Measurements from ENCODE around the gene ESPNL.

ESPNL gene

DNA sequence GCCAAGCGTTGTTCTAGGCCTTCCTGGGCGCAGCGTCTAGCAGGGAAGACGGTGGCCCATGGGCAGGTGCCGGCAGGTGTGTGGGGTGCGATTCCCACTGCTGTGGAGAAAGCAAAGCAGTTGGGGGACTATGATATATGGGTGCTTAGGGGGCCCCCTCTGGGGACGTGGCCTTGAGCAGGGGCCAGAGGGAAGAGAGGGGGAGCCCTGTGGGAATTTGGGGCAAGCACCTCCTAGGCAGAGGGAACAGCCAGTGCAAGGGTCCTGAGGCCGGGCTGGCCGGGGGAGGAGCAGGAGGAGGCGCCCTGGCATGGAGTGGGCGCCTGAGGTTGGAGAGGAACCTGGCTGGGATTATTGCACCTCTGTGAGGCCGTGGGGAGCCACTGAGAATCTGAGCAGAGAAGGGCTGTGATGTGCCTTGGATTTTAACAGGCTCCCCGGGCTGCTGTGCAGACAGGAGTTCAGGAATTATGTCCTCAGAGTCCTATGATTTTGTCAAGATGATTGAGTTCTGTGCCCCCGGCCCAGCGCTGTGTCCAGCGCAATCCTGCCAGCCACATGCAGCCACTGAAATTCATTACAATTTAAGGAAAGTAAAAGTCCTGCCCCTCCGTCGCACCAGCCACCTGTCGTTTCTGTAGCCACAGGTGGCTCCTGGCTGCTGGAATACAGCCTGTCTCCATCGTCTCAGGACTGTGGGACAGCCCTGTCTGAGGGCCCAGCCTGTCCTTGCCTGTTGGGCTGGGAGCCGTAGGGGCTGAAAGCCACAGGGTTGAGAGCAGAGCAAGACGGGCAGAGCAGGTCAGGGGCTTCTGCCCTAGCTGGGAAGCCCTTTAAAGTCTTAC, 29.2 kb downstream of the ESPNL start:
- no peak overlapping the region for H3K4me3 ChIP-seq (ENCODE audit: control insufficient read depth, low read depth, low read length)
- TF ChIP-seq, protein P1, sequence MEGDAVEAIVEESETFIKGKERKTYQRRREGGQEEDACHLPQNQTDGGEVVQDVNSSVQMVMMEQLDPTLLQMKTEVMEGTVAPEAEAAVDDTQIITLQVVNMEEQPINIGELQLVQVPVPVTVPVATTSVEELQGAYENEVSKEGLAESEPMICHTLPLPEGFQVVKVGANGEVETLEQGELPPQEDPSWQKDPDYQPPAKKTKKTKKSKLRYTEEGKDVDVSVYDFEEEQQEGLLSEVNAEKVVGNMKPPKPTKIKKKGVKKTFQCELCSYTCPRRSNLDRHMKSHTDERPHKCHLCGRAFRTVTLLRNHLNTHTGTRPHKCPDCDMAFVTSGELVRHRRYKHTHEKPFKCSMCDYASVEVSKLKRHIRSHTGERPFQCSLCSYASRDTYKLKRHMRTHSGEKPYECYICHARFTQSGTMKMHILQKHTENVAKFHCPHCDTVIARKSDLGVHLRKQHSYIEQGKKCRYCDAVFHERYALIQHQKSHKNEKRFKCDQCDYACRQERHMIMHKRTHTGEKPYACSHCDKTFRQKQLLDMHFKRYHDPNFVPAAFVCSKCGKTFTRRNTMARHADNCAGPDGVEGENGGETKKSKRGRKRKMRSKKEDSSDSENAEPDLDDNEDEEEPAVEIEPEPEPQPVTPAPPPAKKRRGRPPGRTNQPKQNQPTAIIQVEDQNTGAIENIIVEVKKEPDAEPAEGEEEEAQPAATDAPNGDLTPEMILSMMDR (conservative IDR thresholded peaks at IDR 0.05; ENCODE audit: control insufficient read depth, insufficient read depth, low read depth, low read length) = no peak
- DNase-seq (ENCODE audit: low read depth) = no peak

DNA sequence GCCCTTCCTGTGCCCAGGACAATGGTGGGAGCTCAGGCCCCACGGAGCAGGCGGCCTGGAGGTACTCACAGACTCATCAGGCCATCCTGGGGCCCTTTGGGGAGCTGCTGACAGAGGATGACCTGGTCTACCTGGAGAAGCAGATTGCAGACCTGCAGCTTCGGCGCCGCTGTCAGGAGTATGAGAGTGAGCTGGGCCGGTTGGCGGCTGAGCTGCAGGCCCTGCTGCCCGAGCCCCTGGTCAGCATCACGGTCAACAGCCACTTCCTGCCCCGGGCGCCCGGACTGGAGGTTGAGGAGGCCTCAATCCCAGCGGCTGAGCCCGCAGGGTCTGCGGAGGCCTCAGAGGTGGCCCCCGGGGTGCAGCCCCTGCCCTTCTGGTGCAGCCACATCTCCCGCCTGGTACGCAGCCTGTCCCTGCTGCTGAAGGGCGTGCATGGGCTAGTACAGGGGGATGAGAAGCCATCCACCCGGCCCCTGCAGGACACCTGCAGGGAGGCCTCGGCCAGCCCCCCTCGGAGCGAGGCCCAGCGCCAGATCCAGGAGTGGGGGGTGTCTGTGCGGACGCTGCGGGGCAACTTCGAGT, 30.1 kb downstream of the ESPNL start:
- TF ChIP-seq, protein P1 (conservative IDR thresholded peaks at IDR 0.05; ENCODE audit: control insufficient read depth, insufficient read depth, low read depth, low read length) = no peak
- DNase-seq (ENCODE audit: low read depth) = no peak
- H3K4me3 ChIP-seq (ENCODE audit: control insufficient read depth, low read depth, low read length) = no peak overlapping the region

- TF ChIP-seq, protein P1 (conservative IDR thresholded peaks at IDR 0.05; ENCODE audit: control insufficient read depth, insufficient read depth, low read depth, low read length) = no peak
- DNase-seq (ENCODE audit: low read depth) = no peak
- H3K4me3 ChIP-seq (ENCODE audit: control insufficient read depth, low read depth, low read length) = no peak overlapping the region
Measured at GRCh38 chr2:238130696-238131628, 30.8 kb downstream of the ESPNL start.

DNA sequence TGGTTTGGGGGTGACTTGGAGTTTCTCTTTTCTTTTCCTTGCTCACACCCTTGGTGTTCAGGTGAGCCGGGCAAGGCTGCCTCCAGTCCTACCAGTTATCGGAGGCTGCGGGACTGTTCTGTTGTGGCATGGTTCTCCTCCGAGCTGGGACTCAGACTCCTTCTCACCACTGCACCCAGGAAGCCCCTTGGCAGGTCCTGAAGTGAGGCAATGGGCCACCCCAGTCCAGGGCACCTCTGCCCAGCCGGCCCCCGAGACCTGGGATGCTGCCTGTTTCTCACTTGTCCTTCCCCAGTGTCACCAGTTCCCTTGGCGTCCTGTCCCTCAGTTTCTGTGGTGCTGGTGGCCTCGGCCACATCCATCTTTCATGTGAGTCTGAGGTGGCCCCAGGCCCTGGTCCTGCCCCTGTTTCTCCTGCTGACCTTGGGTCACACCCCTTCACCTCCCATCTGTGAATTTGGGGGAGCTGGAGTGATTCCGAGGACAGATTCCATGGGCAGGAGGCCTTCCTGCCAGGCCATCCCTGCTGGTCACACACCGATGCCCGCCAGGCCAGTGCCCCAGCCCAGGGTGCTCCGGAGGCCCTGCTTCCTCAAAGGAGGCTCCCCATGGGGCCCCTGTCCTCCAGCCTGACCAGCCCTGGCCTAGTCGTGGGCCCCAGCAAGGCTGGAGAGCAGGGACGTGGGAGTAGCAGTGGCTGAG, 31.8 kb downstream of the ESPNL start:
- TF ChIP-seq, protein P1 (conservative IDR thresholded peaks at IDR 0.05; ENCODE audit: control insufficient read depth, insufficient read depth, low read depth, low read length) = no peak
- DNase-seq (ENCODE audit: low read depth) = no peak
- H3K4me3 ChIP-seq (ENCODE audit: control insufficient read depth, low read depth, low read length) = no peak overlapping the region

DNA sequence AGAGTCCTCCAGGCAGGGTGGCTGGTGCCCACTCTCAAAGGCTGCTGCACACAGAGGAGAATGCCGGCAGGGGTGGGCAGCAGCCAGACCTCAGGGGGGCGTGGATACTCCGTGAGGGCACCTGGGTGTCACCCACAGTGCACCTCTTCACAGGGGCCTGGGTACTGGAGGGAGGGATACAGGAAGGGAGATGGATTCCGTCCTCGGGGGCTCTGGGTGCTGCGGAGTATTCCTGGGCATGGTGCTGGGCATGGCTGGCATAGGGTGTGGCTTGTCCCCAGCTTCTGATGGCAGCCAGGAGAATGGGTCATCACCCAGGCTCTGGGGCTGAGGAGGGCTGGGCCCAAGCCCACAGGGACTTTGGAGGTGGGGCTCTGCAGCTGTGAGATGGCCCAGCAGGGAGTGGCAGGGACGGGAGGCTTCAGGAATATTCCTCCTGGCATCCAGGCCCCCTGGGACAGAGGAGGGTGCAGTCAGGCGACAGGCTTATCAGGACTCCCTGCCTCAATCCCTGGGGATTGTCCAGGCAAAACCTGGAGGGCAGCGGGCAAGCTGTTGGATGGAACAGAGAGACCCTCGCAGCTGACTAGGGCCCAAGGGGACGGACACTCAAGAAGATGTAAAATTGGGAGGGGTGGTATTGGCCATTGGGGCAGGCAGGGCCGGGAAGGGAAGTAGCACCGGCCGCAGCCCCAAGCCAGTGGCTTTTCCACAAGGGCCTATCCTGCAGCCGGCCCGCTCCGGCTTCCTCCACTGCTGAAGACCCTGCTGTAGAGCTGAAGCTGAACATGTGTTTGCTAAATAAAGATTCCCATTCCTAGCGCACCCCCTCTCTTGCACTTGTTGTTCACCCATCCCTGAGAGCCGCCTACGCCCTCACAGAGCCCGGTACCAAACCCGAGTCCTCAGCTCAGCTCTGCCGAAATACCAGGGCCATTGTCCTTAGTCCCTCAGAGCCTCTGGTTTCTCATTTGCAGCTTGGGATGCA, 32.6 kb downstream of the ESPNL start:
- H3K4me3 ChIP-seq (ENCODE audit: control insufficient read depth, low read depth, low read length) = no peak overlapping the region
- no peak for DNase-seq (ENCODE audit: low read depth)
- TF ChIP-seq, protein P1 (conservative IDR thresholded peaks at IDR 0.05; ENCODE audit: control insufficient read depth, insufficient read depth, low read depth, low read length) = no peak

All from fibroblast of mammary gland (primary cell).